GM08714 (cell line): Measurements from ENCODE around the gene USP25.

ENCODE experiments used
- H3K4me3 ChIP-seq: fragments of 200-500 bp; sonication (Bioruptor generic); 2 replicates; pipeline ENCODE4 v1.5.1; 2014; ENCODE audit warnings: mild to moderate bottlenecking, low read length, inconsistent platforms
- ZNF274 ChIP-seq: IDR thresholded peaks from 2 replicates; pipeline ENCODE4 v1.6.1; 2012; ENCODE audit warnings: mild to moderate bottlenecking, low read depth, low read length

Gene USP25

GRCh38 chr21:15766952-15767603 is 37.3 kb downstream of the USP25 start:
- no peak overlapping the region for H3K4me3 ChIP-seq
- TF ChIP-seq ZNF274, result no peak

- no peak for TF ChIP-seq ZNF274
- H3K4me3 ChIP-seq, result no peak overlapping the region
Observed at GRCh38 chr21:15768045-15768601, 38.3 kb downstream of the USP25 start.

- H3K4me3 ChIP-seq, result no peak overlapping the region
- no peak for TF ChIP-seq ZNF274
Observed at GRCh38 chr21:15768853-15769252, 39.1 kb downstream of the USP25 start.

GRCh38 chr21:15771311-15771710 is 41.5 kb downstream of the USP25 start:
- no peak overlapping the region for H3K4me3 ChIP-seq
- no peak for TF ChIP-seq ZNF274

- no peak overlapping the region for H3K4me3 ChIP-seq
- no peak for TF ChIP-seq ZNF274
Observed at GRCh38 chr21:15772654-15773053, 42.9 kb downstream of the USP25 start.

- H3K4me3 ChIP-seq, result no peak overlapping the region
- no peak for TF ChIP-seq ZNF274
Observed at GRCh38 chr21:15774590-15774989, 44.8 kb downstream of the USP25 start.

- no peak for TF ChIP-seq ZNF274
Observed at GRCh38 chr21:15775291-15775690, 45.5 kb downstream of the USP25 start.

GRCh38 chr21:15775981-15776380 is 46.2 kb downstream of the USP25 start:
- H3K4me3 ChIP-seq, result no peak overlapping the region
- no peak for TF ChIP-seq ZNF274

More at GRCh38 chr21:15775291-15775690, 45.5 kb downstream of the USP25 start:
- H3K4me3 ChIP-seq, result no peak overlapping the region

GRCh38 chr21:15776818-15777217 is 47.0 kb downstream of the USP25 start:
- TF ChIP-seq ZNF274, result no peak
- H3K4me3 ChIP-seq, result no peak overlapping the region

GRCh38 chr21:15781986-15782385 is 52.2 kb downstream of the USP25 start:
- TF ChIP-seq ZNF274, result no peak
- no peak overlapping the region for H3K4me3 ChIP-seq

GRCh38 chr21:15788847-15789523 is 59.2 kb downstream of the USP25 start:
- TF ChIP-seq ZNF274, result no peak
- no peak overlapping the region for H3K4me3 ChIP-seq

- H3K4me3 ChIP-seq, result no peak overlapping the region
- TF ChIP-seq ZNF274, result no peak
Observed at GRCh38 chr21:15793109-15793508, 63.3 kb downstream of the USP25 start.

GRCh38 chr21:15793550-15794235 is 63.9 kb downstream of the USP25 start:
- no peak overlapping the region for H3K4me3 ChIP-seq
- TF ChIP-seq ZNF274, result no peak

GRCh38 chr21:15794277-15794912 is 64.6 kb downstream of the USP25 start:
- no peak overlapping the region for H3K4me3 ChIP-seq
- TF ChIP-seq ZNF274, result no peak
